Activated CD8-positive, alpha-beta memory T cell treated with anti-CD3 and anti-CD28 coated beads, Interleukin-2, amount 10 ng/mL, durations not matched to agents 7 days and 5 days (primary cell): ENCODE measurements around the gene OR7C2. TPM values are rescaled to one million over a fixed set of nuclear protein-coding genes. Genes with fewer than 3 reads are reported as not detected.
"Not testable (repeated sequence)": the region's sequence is repeated elsewhere in the genome, so short reads cannot be mapped to it uniquely, and the experiment has no call there.

Experiments used
- ATAC-seq: fragments of 150-1000 bp; cut with Tn5 transposase; one replicate; pipeline ENCODE4 v1.10.0; 2021; ENCODE audit warnings: moderate library complexity
- CTCF ChIA-PET: fragments of 350-600 bp; sonication (Branson Sonifier 250); formaldehyde crosslinking; loops from one replicate; lab custom pipeline; 2021; ENCODE audit warnings: antibody characterized with exemption; lab: Charles Lee
- DNase-seq: peaks from one replicate; pipeline ENCODE4 v3.0.0-alpha.2; 2020
- H3K27ac Mint-ChIP-seq: one replicate; pipeline ENCODE4 v1.8.0; 2021; ENCODE audit warnings: mild to moderate bottlenecking, mixed read lengths
- H3K27me3 Mint-ChIP-seq: one replicate; pipeline ENCODE4 v1.8.0; 2021; ENCODE audit warnings: mixed read lengths
- H3K36me3 Mint-ChIP-seq: one replicate; pipeline ENCODE4 v1.8.0; 2021; ENCODE audit warnings: mild to moderate bottlenecking, mixed read lengths
- H3K4me1 Mint-ChIP-seq: one replicate; pipeline ENCODE4 v1.8.0; 2021; ENCODE audit warnings: mixed read lengths
- H3K4me3 Mint-ChIP-seq: one replicate; pipeline ENCODE4 v1.8.0; 2021; ENCODE audit warnings: mild to moderate bottlenecking, moderate library complexity, mixed read lengths
- H3K9me3 Mint-ChIP-seq: one replicate; pipeline ENCODE4 v1.8.0; 2022; ENCODE audit warnings: low read depth, mixed read lengths
- total RNA-seq, 2 experiments: library from RNA; stranded (reverse); gene quantifications; one replicate each; pipeline ENCODE4 v1.2.3, GENCODE V29; 2021

The OR7C2 gene
- not detected for total RNA-seq

GRCh38 chr19:14941189-14941588 is at the start of gene OR7C2:
Gene OR7C2, plus strand, starts transcription at chr19:14941489. Its CDS starts 0 bp downstream, at chr19:14941489.
- CTCF ChIA-PET: no interaction called here
- ATAC-seq (no peak), DNase-seq (no peak)
- no peak within 1 kb of the TSS for H3K4me3 Mint-ChIP-seq
- H3K27ac Mint-ChIP-seq: no peak within 1 kb of the TSS
- H3K9me3 Mint-ChIP-seq: no peaks in the 10 kb centered on the region
- peaks cover 2% of the 10 kb centered on the region for H3K27me3 Mint-ChIP-seq
- H3K36me3 Mint-ChIP-seq: no peaks in the 10 kb centered on the region
- H3K4me1 Mint-ChIP-seq: no peaks in the 10 kb centered on the region

- no peaks in the 10 kb centered on the region for H3K4me1 Mint-ChIP-seq
- no peak overlapping the region for H3K4me3 Mint-ChIP-seq
- H3K27ac Mint-ChIP-seq: no peak overlapping the region
- H3K36me3 Mint-ChIP-seq: no peaks in the 10 kb centered on the region
- CTCF ChIA-PET: no interaction called here
- DNase-seq (no peak), ATAC-seq (no peak)
- H3K9me3 Mint-ChIP-seq: no peaks in the 10 kb centered on the region
- H3K27me3 Mint-ChIP-seq: peaks cover 6% of the 10 kb centered on the region
These were observed 39.5 kb upstream of the OR7C2 start for GRCh38 chr19:14901675-14902260.

GRCh38 chr19:14906711-14907110 is 34.6 kb upstream of the OR7C2 start:
- no peak overlapping the region for H3K4me3 Mint-ChIP-seq
- H3K9me3 Mint-ChIP-seq: no peaks in the 10 kb centered on the region
- H3K4me1 Mint-ChIP-seq: no peaks in the 10 kb centered on the region
- no peaks in the 10 kb centered on the region for H3K36me3 Mint-ChIP-seq
- ATAC-seq (no peak), DNase-seq (no peak)
- CTCF ChIA-PET: interaction anchor here (0.7 kb wide), 1 partner anchor 96 kb away, joined by 3 read pairs; no protein-coding TSS in a partner anchor
- H3K27ac Mint-ChIP-seq: no peak overlapping the region
- H3K27me3 Mint-ChIP-seq: peaks cover 6% of the 10 kb centered on the region

GRCh38 chr19:14915116-14915515 is 26.2 kb upstream of the OR7C2 start:
- CTCF ChIA-PET: no interaction called here
- H3K4me1 Mint-ChIP-seq: no peaks in the 10 kb centered on the region
- peaks cover 2% of the 10 kb centered on the region for H3K27me3 Mint-ChIP-seq
- no peak overlapping the region for H3K27ac Mint-ChIP-seq
- DNase-seq (no peak), ATAC-seq (no peak)
- no peak overlapping the region for H3K4me3 Mint-ChIP-seq
- H3K9me3 Mint-ChIP-seq: peaks cover 3% of the 10 kb centered on the region
- no peaks in the 10 kb centered on the region for H3K36me3 Mint-ChIP-seq

GRCh38 chr19:14916848-14917247 is 24.4 kb upstream of the OR7C2 start:
- H3K27me3 Mint-ChIP-seq: peaks cover 2% of the 10 kb centered on the region
- ATAC-seq (no peak), DNase-seq (no peak)
- peaks cover 3% of the 10 kb centered on the region for H3K9me3 Mint-ChIP-seq
- no peaks in the 10 kb centered on the region for H3K4me1 Mint-ChIP-seq
- no peak overlapping the region for H3K4me3 Mint-ChIP-seq
- CTCF ChIA-PET: no interaction called here
- no peak overlapping the region for H3K27ac Mint-ChIP-seq
- H3K36me3 Mint-ChIP-seq: no peaks in the 10 kb centered on the region

- DNase-seq: no peak
- Mint-ChIP-seq H3K4me3 (no peak overlapping the region), H3K4me1 (no peaks in the 10 kb centered on the region), H3K9me3 (no peaks in the 10 kb centered on the region), H3K27ac (no peak overlapping the region), H3K27me3 (peaks cover 3% of the 10 kb centered on the region), H3K36me3 (no peaks in the 10 kb centered on the region)
- CTCF ChIA-PET: no interaction called here
- ATAC-seq: no peak
These were observed 7.8 kb upstream of the OR7C2 start for GRCh38 chr19:14933506-14933905.

GRCh38 chr19:14940266-14940665 is 1.0 kb upstream of the OR7C2 start:
- Mint-ChIP-seq H3K4me1 (no peaks in the 10 kb centered on the region), H3K27me3 (peaks cover 2% of the 10 kb centered on the region), H3K36me3 (no peaks in the 10 kb centered on the region), H3K9me3 (no peaks in the 10 kb centered on the region), H3K4me3 (no peak overlapping the region), H3K27ac (no peak overlapping the region)
- CTCF ChIA-PET: no interaction called here
- ATAC-seq (no peak), DNase-seq (no peak)

- no peaks in the 10 kb centered on the region for H3K36me3 Mint-ChIP-seq
- no peak for ATAC-seq
- no peaks in the 10 kb centered on the region for H3K4me1 Mint-ChIP-seq
- DNase-seq: no peak
- no peaks in the 10 kb centered on the region for H3K9me3 Mint-ChIP-seq
- peaks cover 2% of the 10 kb centered on the region for H3K27me3 Mint-ChIP-seq
- CTCF ChIA-PET: no interaction called here
- no peak overlapping the region for H3K4me3 Mint-ChIP-seq
- H3K27ac Mint-ChIP-seq: no peak overlapping the region
These were observed 2.3 kb downstream of the OR7C2 start for GRCh38 chr19:14943601-14944000.

- H3K27ac Mint-ChIP-seq: no peak overlapping the region
- H3K4me3 Mint-ChIP-seq: no peak overlapping the region
- H3K4me1 Mint-ChIP-seq: no peaks in the 10 kb centered on the region
- H3K36me3 Mint-ChIP-seq: no peaks in the 10 kb centered on the region
- peaks cover 2% of the 10 kb centered on the region for H3K27me3 Mint-ChIP-seq
- ATAC-seq (no peak), DNase-seq (no peak)
- H3K9me3 Mint-ChIP-seq: no peaks in the 10 kb centered on the region
- CTCF ChIA-PET: no interaction called here
These were observed 3.2 kb downstream of the OR7C2 start for GRCh38 chr19:14944456-14944855.

- H3K27ac Mint-ChIP-seq, H3K27me3 Mint-ChIP-seq, ATAC-seq, H3K4me1 Mint-ChIP-seq, H3K9me3 Mint-ChIP-seq, CTCF ChIA-PET, H3K4me3 Mint-ChIP-seq, H3K36me3 Mint-ChIP-seq, DNase-seq: not testable (repeated sequence)
These were observed 8.1 kb downstream of the OR7C2 start for GRCh38 chr19:14949413-14949812.

GRCh38 chr19:14949876-14950275 is 8.6 kb downstream of the OR7C2 start:
- ATAC-seq (no peak), DNase-seq (no peak)
- CTCF ChIA-PET: no interaction called here
- H3K27ac Mint-ChIP-seq: no peak overlapping the region
- H3K4me1 Mint-ChIP-seq: no peaks in the 10 kb centered on the region
- H3K36me3 Mint-ChIP-seq: no peaks in the 10 kb centered on the region
- no peak overlapping the region for H3K4me3 Mint-ChIP-seq
- no peaks in the 10 kb centered on the region for H3K27me3 Mint-ChIP-seq
- H3K9me3 Mint-ChIP-seq: no peaks in the 10 kb centered on the region

- no peak for DNase-seq
- Mint-ChIP-seq H3K4me3 (no peak overlapping the region), H3K36me3 (no peaks in the 10 kb centered on the region), H3K27me3 (no peaks in the 10 kb centered on the region), H3K9me3 (no peaks in the 10 kb centered on the region), H3K27ac (no peak overlapping the region), H3K4me1 (no peaks in the 10 kb centered on the region)
- no peak for ATAC-seq
- CTCF ChIA-PET: interaction anchor here (0.7 kb wide), 1 partner anchor 38 kb away, joined by 4 read pairs; no protein-coding TSS in a partner anchor
These were observed 9.1 kb downstream of the OR7C2 start for GRCh38 chr19:14950421-14950820.

GRCh38 chr19:14952767-14953166 is 11.5 kb downstream of the OR7C2 start:
- no peaks in the 10 kb centered on the region for H3K4me1 Mint-ChIP-seq
- no peaks in the 10 kb centered on the region for H3K9me3 Mint-ChIP-seq
- DNase-seq: no peak
- no peaks in the 10 kb centered on the region for H3K27me3 Mint-ChIP-seq
- H3K36me3 Mint-ChIP-seq: no peaks in the 10 kb centered on the region
- CTCF ChIA-PET: no interaction called here
- ATAC-seq: no peak
- H3K4me3 Mint-ChIP-seq: no peak overlapping the region
- H3K27ac Mint-ChIP-seq: no peak overlapping the region

- Mint-ChIP-seq H3K27me3 (no peaks in the 10 kb centered on the region), H3K27ac (no peak overlapping the region), H3K9me3 (no peaks in the 10 kb centered on the region), H3K4me3 (no peak overlapping the region), H3K4me1 (no peaks in the 10 kb centered on the region), H3K36me3 (no peaks in the 10 kb centered on the region)
- ATAC-seq (no peak), DNase-seq (no peak)
- CTCF ChIA-PET: no interaction called here
These were observed 12.9 kb downstream of the OR7C2 start for GRCh38 chr19:14954071-14954655.
